Gastroesophageal sphincter (tissue), 4 donors: ENCODE results near the gene REEP3. TPM values are rescaled to one million over a fixed set of nuclear protein-coding genes. Genes with fewer than 3 reads are reported as not detected.

ENCODE experiments used
- ATAC-seq: fragments of 150-250 bp; one replicate; pipeline ENCODE4 v1.9.1; 2016; ENCODE audit warnings: mild to moderate bottlenecking, moderate library complexity
- H3K27ac ChIP-seq, 4 donors: fragments of 200-600 bp; sonication (generic) in 3 of 4; 1 replicate in 3 of 4; 2 replicates in 1 of 4; pipeline ENCODE4 v1.5.1; 2016 to 2019
- H3K27me3 ChIP-seq: fragments of 200-600 bp; sonication (generic); one replicate; pipeline ENCODE4 v1.5.1; 2019
- H3K36me3 ChIP-seq, 2 donors: fragments of 200-600 bp; sonication (generic); one replicate each; pipeline ENCODE4 v1.5.1; 2019; ENCODE audit warnings: control low read depth in 1 of 2
- H3K4me1 ChIP-seq, 3 donors: fragments of 200-600 bp; sonication (generic); 1 replicate in 2 of 3; 2 replicates in 1 of 3; pipeline ENCODE4 v1.5.1; 2016 to 2019; ENCODE audit warnings: control low read depth in 2 of 3
- H3K4me3 ChIP-seq, 2 donors: fragments of 200-600 bp; sonication (generic); one replicate each; pipeline ENCODE4 v1.5.1; 2019; ENCODE audit warnings: mild to moderate bottlenecking in 1 of 2, moderate library complexity in 1 of 2
- H3K9me3 ChIP-seq, 3 donors: fragments of 200-600 bp; sonication (generic); one replicate each; pipeline ENCODE4 v1.5.1; 2017 to 2019; ENCODE audit warnings: control low read depth in 2 of 3
- CTCF ChIP-seq, 4 experiments: fragments of 200-600 bp in 2 of 4; fragments of 450-650 bp in 2 of 4; sonication (generic) in 1 of 4; IDR thresholded peaks; one replicate each; pipeline ENCODE4 v1.5.1; 2017 to 2019; ENCODE audit warnings: antibody characterized with exemption in 4 of 4, mild to moderate bottlenecking in 2 of 4, moderate library complexity in 2 of 4
- EP300 ChIP-seq: sonication (generic); formaldehyde crosslinking; IDR thresholded peaks from one replicate; pipeline ENCODE4 v1.6.1; 2017; ENCODE audit warnings: antibody characterized with exemption, mild to moderate bottlenecking
- POLR2A ChIP-seq, 2 donors: fragments of 450-650 bp; IDR thresholded peaks; one replicate each; pipeline ENCODE4 v1.6.1; 2017; ENCODE audit warnings: antibody characterized with exemption in 2 of 2, mild to moderate bottlenecking in 2 of 2, moderate library complexity in 1 of 2
- POLR2AphosphoS5 ChIP-seq: sonication (generic); formaldehyde crosslinking; IDR thresholded peaks from one replicate; pipeline ENCODE4 v1.6.1; 2017; ENCODE audit warnings: antibody characterized with exemption
- WGBS, 2 donors: methylation state at CpG; one replicate each; pipeline ENCODE4 v1.1.5; 2018; ENCODE audit warnings: low coverage in 1 of 2; 5-methylcytosine and 5-hydroxymethylcytosine counted together
- total RNA-seq, 4 donors: library from RNA; depleted of rRNA; stranded (reverse); fragments of >200 nt; gene quantifications; one replicate each; pipeline ENCODE4 v1.1.0, GENCODE V29; 2016

Gene REEP3
- total RNA-seq, 4 donors from 2014 or later, result 86.1 to 129 (median 97.3) TPM

GRCh38 chr10:63600540-63600939, 79.3 kb downstream of the REEP3 start:
- Histone ChIP-seq H3K4me3 (no peak overlapping the region), H3K4me1 (peaks cover 0 to 6% (median 0%) of the 10 kb centered on the region in 3 donors), H3K27me3 (no peaks in the 10 kb centered on the region), H3K9me3 (no peaks in the 10 kb centered on the region), H3K36me3 (peaks cover 0 to 43% of the 10 kb centered on the region in 2 donors), H3K27ac (no peak overlapping the region)
- no peak for ATAC-seq
- 83% methylated on average over 1 of the region's 1 CpG; no CpG with 5 or more reads in 1 of the 2 donors for WGBS, 2 donors
- TF ChIP-seq POLR2A (IDR thresholded peaks at IDR 0.05), result no peak
- TF ChIP-seq POLR2AphosphoS5, result no peak
- TF ChIP-seq CTCF (IDR thresholded peaks at IDR 0.05), result no peak
- no peak for TF ChIP-seq EP300

GRCh38 chr10:63603709-63604445, 82.7 kb downstream of the REEP3 start:
- H3K9me3 ChIP-seq, result no peaks in the 10 kb centered on the region
- no peak for ATAC-seq
- peaks cover 0 to 20% of the 10 kb centered on the region in 2 donors for H3K36me3 ChIP-seq
- H3K4me1 ChIP-seq, result no peaks in the 10 kb centered on the region
- no peaks in the 10 kb centered on the region for H3K27me3 ChIP-seq
- 75 to 92% methylated on average over 7 of the region's 7 CpGs for WGBS, 2 donors
- H3K27ac ChIP-seq, result no peak overlapping the region
- no peak overlapping the region for H3K4me3 ChIP-seq
- TF ChIP-seq POLR2AphosphoS5 (no peak), CTCF (IDR thresholded peaks at IDR 0.05) (no peak), EP300 (no peak), POLR2A (IDR thresholded peaks at IDR 0.05) (no peak)

- ATAC-seq, result no peak
- Histone ChIP-seq H3K27me3 (no peaks in the 10 kb centered on the region), H3K27ac (no peak overlapping the region), H3K9me3 (no peaks in the 10 kb centered on the region), H3K4me1 (no peaks in the 10 kb centered on the region), H3K36me3 (peaks cover 0 to 17% of the 10 kb centered on the region in 2 donors), H3K4me3 (no peak overlapping the region)
- 69 to 86% methylated on average over 3 of the region's 3 CpGs for WGBS, 2 donors
- TF ChIP-seq POLR2AphosphoS5 (no peak), CTCF (IDR thresholded peaks at IDR 0.05) (no peak), POLR2A (IDR thresholded peaks at IDR 0.05) (no peak), EP300 (no peak)
Measured at GRCh38 chr10:63605197-63605967, 84.2 kb downstream of the REEP3 start.

GRCh38 chr10:63608511-63608910, 87.3 kb downstream of the REEP3 start:
- no peak overlapping the region for H3K27ac ChIP-seq
- 53 to 57% methylated on average over 1 of the region's 1 CpG for WGBS, 2 donors
- no peaks in the 10 kb centered on the region for H3K27me3 ChIP-seq
- peaks cover 0 to 20% of the 10 kb centered on the region in 2 donors for H3K36me3 ChIP-seq
- TF ChIP-seq EP300, result no peak
- no peak for TF ChIP-seq CTCF (IDR thresholded peaks at IDR 0.05)
- no peak for TF ChIP-seq POLR2A (IDR thresholded peaks at IDR 0.05)
- no peak for TF ChIP-seq POLR2AphosphoS5
- no peaks in the 10 kb centered on the region for H3K4me1 ChIP-seq
- no peak overlapping the region for H3K4me3 ChIP-seq
- no peaks in the 10 kb centered on the region for H3K9me3 ChIP-seq
- ATAC-seq, result no peak
